SK-N-SH (cell line): ENCODE measurements around the gene TBC1D13.
A peak's percentile ranks its signal among the peaks of the same experiment; 100 is the strongest.

Experiments
- MXI1 ChIP-seq: IDR thresholded peaks from 2 replicates; pipeline ENCODE4 v1.6.1; 2012; ENCODE audit warnings: mild to moderate bottlenecking, low read depth, low read length, improper control_type of control experiment
- SMC3 ChIP-seq: IDR thresholded peaks from 2 replicates; pipeline ENCODE4 v1.6.1; 2012; ENCODE audit warnings: low read depth, low read length, improper control_type of control experiment
- TEAD4 ChIP-seq: IDR thresholded peaks from 2 replicates; pipeline ENCODE4 v1.4.0; 2012; ENCODE audit warnings: mild to moderate bottlenecking, borderline replicate concordance; ENCODE audit not compliant: insufficient read depth
- YY1 ChIP-seq: IDR thresholded peaks from 2 replicates; pipeline ENCODE4 v1.4.0; 2012; ENCODE audit warnings: low read depth, mild to moderate bottlenecking
- TF ChIP-seq, protein P1 (sequence below): fragments of 200-600 bp; sonication (generic); IDR thresholded peaks from 2 replicates; pipeline ENCODE4 v1.6.1; 2017; ENCODE audit warnings: antibody characterized with exemption, mild to moderate bottlenecking, moderate library complexity

DNA sequence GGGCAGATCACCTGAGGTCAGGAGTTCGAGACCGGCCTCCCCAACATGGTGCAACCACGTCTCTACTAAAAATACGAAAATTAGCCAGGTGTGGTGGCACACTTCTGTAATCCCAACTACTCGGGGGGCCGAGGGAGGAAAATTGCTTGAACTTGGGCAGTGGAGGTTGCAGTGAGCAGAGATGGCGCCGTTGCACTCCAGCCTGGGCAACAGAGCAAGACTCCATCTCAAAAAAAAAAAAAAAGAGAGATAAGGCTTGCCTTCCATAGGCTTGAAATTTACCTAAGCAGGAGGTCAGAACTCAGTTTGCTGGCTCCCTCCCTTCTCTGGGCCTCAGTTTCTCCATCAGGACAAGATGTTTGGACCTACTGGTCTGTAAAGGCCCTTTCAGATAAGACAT, 41.2 kb downstream of the TBC1D13 start:
- TF ChIP-seq YY1: no peak
- no peak for TF ChIP-seq SMC3
- TF ChIP-seq MXI1: no peak
- TF ChIP-seq, protein P1, sequence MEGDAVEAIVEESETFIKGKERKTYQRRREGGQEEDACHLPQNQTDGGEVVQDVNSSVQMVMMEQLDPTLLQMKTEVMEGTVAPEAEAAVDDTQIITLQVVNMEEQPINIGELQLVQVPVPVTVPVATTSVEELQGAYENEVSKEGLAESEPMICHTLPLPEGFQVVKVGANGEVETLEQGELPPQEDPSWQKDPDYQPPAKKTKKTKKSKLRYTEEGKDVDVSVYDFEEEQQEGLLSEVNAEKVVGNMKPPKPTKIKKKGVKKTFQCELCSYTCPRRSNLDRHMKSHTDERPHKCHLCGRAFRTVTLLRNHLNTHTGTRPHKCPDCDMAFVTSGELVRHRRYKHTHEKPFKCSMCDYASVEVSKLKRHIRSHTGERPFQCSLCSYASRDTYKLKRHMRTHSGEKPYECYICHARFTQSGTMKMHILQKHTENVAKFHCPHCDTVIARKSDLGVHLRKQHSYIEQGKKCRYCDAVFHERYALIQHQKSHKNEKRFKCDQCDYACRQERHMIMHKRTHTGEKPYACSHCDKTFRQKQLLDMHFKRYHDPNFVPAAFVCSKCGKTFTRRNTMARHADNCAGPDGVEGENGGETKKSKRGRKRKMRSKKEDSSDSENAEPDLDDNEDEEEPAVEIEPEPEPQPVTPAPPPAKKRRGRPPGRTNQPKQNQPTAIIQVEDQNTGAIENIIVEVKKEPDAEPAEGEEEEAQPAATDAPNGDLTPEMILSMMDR: 0 out of 2 replicates have a peak, but pooled peaks have one; percentile 11
- no peak for TF ChIP-seq TEAD4
